Activated T-cell treated with anti-CD3 and anti-CD28 coated beads for 24 hours (primary cell): ENCODE data around the gene METTL24.

ENCODE experiments used
- DNase-seq: peaks from one replicate; pipeline ENCODE4 v3.0.0-alpha.2; 2020; ENCODE audit warnings: low read depth

Gene METTL24

DNA sequence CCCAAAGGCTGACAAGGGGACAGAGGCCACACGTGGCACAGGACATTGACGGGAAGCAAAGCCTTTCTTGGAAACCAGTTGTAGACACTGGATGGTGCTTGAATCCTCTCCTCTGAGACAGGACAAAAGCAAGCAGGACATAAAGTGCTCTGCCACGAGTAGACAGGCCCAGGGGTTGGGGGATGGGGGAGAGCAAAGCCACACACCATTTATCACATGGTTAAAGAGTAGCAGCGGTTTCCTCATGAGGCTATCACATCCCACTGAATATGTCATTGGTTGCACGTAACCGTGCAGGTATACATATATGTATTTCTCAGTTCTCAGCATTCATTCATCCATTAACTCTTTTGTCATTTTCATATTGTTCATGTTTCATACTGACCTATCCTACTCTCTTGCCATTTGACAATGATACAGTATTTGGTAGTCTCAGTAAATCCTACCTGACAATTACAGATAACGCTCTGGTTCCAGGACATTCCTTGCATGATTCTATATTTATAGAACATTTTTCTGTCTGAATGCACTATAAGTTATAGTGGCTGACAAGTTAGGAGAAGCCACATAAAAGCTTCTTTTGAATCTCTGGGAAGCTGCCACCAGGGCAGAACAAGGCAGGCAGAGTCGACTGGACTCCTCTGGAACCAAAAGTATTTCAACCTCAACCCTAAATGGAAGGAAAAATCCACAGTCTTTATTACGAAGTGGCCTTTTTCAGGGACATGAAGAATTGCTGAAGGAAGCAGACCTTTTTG is 23.5 kb downstream of the METTL24 start:
- DNase-seq: no peak

DNA sequence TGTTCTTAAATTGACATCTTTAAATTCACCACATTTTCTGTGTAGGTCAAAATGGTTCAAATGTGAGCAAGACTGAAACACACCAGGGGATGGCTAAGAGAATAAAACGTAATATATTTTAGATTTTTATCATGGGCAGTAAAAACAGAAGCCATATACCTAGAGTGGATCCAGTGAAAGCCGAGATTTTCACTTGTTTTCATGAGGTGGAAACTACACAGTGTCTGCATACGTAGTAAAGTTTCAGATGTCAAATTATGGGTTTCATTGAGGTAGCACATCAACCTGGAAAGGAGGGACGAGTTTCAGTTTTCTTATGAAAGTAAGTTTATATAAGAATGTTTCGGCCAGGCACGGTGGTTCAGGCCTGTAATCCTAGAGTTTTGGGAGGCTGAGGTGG is 25.9 kb downstream of the METTL24 start:
- no peak for DNase-seq

DNA sequence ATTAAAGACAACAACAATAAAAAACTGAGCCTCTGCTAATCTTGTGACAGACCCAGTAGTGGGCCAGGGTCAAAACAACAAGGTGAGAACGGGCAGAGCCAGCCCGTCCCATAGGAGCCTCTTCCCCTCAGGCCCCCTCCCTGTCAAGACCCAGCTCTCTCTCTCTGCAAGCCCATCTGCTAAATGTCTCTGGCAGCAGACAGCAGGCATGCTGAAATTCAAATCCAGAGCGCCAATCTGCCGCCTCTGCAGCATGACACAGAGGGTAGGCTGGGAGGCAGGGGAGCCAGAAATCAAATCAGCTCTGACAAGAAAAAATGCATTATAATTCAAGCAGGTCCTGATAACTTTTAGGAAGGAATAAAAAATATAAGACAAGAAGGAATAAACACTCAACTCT is 26.3 kb downstream of the METTL24 start:
- no peak for DNase-seq

- DNase-seq: no peak
Observed at GRCh38 chr6:110331390-110331789, 26.8 kb downstream of the METTL24 start.

DNA sequence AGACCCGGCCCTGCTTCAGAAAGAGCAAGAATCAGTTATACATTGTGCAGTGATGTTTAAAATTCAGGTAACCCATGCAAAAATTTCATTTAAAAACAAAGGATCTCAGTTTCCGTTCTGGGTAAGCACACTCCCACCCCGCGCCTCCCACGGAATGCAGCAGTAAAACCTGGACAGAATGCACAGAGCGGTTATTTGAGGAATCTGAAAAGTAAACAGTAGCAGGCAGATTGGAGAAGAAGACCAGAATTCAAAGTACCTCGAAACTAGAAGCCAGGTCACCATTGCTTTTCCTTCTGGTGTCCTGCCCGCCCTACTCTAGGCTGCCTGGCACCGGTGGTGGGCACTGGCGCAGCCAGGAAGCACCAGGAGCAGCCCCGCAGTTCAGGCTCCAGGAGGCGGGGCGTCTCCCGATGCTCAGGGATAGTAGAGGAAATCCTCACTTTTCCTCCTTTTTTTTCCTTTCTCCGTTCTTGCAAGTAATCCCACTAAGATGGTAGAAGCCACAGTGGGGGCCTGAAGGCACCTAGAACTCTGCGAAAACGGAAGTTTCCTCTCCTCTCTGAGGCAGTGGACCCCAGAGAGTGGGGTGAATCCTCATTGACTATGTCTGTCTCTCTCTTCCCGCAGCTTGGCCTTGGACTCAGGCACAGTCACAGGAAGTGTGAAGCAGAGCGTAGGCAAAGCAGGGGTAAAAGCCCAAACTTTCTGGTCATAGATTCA is 28.3 kb downstream of the METTL24 start:
- no peak for DNase-seq

DNA sequence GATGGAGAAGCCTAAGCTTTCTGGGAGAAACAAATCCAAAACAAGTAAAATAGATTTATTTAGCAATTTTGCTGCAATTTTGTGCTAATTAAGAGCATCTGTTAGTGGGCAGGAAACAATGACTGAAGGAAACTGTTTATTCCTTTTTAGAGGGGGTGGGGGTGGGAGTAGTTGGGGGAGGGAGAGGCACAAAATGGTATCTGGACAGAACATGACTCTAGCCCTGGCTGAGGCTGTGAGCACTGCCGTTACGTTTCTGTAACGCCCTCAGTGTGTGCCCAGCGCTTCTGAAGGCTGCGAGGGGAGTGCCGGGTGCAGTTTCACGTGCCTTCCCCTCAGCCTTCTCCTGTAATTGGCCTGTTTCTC is 28.8 kb downstream of the METTL24 start:
- no peak for DNase-seq

DNA sequence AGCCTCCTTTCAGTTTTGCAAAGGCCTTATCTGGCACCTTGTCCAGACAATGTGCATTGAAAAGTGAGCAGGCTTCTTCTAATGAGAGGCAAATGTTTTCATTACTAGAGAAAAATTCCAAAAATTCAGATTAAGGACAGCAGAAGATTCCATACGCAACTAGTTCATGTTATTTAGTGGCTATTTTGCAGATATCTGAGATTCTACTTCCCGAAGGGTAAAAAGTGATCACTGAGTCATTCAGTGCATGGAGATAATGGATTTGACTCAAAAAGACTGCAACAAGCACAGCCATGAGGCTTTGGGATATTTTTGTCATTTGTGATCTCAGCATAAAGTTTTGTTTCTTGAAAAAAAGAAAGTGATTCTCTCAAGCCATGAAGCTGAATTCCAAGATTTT is 29.9 kb downstream of the METTL24 start:
- no peak for DNase-seq

DNA sequence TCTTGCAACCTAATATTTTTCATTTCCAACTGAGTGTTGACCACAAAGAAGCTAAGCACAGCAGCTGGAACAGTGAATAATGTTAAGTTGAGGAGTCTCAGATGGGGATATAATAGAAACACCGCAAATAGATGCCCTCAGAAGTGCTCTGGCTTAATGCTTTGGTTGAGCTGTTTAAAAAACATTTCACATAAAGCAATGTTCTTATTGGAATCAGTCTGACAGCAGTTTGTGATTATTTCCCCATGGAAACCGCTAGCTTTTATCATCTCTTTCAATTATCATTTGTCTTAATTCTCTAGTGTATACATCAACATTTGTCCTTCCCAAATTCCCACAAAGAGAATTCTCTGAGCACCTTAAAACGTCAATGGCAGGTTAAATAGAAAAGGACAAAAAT is 30.8 kb downstream of the METTL24 start:
- DNase-seq: no peak

- DNase-seq: no peak
Observed at GRCh38 chr6:110326609-110327008, 31.5 kb downstream of the METTL24 start.

- no peak for DNase-seq
Observed at GRCh38 chr6:110326057-110326456, 32.1 kb downstream of the METTL24 start.

DNA sequence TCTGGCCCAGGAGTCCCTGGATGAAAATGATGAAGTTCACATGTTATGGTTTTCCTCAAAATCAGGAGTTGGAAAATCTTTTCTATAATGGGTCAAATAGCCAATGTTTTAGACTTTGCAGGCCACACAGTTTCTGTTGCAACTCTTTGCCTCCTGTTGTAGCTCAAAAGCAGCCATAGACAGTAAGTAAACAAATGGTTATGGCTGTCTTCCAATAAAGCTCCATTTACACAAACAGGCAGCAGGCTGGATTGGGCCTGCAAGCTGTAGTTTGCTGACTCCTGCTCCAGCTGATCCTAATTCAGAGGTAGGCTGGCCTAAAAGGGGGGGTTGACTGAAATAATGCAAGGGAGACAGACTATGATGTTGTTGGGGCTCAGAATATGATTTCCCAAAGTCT is 33.0 kb downstream of the METTL24 start:
- no peak for DNase-seq

DNA sequence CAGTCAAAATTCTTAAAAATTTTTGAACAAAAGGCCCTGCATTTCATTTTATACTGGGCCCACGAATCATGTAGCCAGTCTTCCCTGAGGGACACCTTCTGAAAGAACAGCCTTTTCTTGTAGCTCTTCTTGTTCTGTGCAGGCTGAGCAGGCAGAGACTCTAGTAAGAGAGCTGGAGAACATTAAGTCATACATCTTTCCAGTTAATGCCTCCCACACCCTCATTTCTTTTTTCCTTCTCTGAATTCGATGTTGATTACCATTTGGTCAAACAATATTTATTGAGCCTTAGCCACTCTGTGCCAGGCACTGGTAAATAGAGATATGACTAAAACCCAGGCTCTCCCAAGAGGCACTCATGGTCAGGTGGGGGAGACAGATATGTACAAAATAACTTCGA is 33.6 kb downstream of the METTL24 start:
- no peak for DNase-seq

DNA sequence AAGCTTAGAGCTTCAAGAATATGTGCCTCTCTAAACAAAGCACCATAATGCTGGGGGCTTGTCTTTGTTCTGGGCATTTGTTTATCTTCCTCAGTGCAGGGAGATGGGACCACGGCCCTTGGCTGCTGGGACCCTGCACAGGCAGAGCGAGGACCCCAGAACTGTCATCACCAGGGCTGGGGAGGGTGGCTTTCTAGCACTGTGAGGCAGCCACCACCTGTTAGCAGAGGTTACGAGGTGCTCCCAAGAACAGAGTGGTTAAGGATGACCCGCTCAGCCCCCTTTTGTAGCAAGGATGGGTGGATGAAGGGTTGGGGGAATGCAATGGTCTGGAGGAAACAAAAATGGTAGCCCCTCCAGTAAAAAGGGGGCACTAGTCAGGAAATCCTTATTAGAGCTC is 34.9 kb downstream of the METTL24 start:
- no peak for DNase-seq

- DNase-seq: no peak
Observed at GRCh38 chr6:110322874-110323242, 35.3 kb downstream of the METTL24 start.

- DNase-seq: no peak
Observed at GRCh38 chr6:110322151-110322873, 35.8 kb downstream of the METTL24 start.

DNA sequence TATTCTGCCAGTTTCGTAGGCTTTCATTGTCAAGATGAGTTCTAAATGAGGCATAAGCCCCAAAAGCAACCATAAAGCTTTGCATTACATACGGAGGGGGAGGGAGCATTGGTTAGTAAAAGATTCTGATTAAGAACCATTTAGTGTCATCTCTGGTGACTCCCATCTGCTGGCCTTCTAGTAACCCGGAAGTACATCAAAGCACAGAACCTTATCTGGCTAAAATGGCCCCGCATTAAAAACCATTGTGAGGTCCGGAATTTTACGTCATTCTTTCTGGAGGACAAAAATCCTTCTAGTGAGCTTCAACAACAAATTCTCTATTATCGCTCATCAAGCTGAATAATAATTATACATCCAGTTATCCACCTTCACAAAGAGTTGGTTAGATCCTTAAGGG is 37.8 kb downstream of the METTL24 start:
- DNase-seq: no peak

DNA sequence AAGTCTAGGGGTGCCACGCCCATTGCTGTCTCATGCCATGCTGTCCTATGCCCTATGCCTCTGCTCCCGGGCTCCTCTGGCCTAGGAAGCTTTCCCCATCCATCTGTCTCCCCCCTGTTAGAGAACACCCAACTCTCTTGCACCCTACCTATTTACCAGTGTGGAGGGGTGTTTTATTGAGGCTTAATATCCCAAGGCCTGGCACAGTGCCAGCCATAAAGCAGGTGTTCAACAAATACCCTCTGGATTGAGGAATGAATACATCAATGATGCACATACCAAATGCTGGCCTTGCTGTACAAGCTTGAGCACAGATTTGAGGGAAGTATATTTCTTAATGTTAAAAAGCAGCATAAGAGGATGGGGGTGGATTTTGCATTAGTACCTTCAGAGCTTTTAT is 38.3 kb downstream of the METTL24 start:
- no peak for DNase-seq

- no peak for DNase-seq
Observed at GRCh38 chr6:110319381-110319780, 38.8 kb downstream of the METTL24 start.

GRCh38 chr6:110318971-110319370 is 39.2 kb downstream of the METTL24 start:
- DNase-seq: no peak

DNA sequence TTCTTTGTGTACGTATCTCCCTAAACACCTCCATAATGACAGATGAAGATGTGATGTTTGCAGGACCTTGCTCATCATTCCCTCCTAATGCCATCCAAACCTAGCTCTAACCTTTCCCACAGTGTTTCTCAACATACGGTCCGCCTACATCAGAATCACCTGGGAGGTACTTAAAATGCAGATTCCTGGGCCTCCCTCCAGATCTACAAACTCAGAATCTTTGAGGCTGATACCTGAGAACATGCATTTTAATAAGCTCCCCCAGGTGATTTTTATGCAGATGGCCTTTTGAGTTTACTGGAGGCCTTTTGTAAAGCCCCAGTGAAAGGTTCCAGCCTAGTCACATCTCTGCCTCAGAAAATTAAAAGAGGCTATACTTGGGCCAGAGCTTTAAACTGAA is 40.5 kb downstream of the METTL24 start:
- no peak for DNase-seq

DNA sequence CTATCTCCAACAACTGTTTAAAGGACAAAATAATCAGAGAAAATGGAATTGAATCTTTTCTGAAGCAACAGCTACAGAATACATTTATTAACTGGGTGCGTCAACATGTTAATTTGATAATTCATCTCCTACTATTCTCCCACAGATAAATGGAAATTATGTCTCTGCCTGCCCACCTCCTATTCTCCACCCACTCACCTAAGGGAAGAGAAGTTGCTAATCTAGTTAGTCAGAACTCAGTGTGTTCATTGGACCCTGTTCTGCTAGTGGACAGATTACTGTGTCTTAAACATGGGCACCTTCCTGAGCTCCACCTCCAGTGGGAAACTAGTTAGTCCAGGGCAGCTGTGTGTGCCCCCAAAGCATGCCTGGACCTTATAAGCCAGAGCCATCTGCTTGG is 41.0 kb downstream of the METTL24 start:
- no peak for DNase-seq

GRCh38 chr6:110315869-110316398 is 42.2 kb downstream of the METTL24 start:
- DNase-seq: no peak
